ENCODE data around the gene PTCD2.
"Not testable (repeated sequence)": the region's sequence is repeated elsewhere in the genome, so short reads cannot be mapped to it uniquely, and the experiment has no call there.

The PTCD2 gene

GRCh38 chr5:72298136-72298535 is 22.0 kb upstream of the PTCD2 start:
- peak; percentile 32 for DNase-seq

DNA sequence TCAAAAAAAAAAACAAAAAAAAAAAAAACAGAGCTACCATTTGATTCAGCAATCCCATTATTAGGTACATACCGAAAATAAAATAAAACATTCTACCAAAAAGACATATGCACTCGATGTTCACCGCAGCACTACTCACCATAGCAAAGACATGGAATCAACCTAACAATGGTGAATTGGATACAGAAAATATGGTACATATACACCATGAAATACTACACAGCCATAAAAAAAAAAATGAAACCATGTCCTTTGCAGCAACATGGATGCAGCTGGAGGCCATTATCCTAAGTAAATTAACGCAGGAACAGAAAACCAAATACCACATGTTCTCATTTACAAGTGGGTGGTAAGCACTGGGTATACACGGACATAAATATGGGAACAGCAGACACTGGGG is 21.5 kb upstream of the PTCD2 start:
- no peak for DNase-seq

- peak; percentile 42 for DNase-seq
Observed at GRCh38 chr5:72300590-72301339, 19.4 kb upstream of the PTCD2 start.

DNA sequence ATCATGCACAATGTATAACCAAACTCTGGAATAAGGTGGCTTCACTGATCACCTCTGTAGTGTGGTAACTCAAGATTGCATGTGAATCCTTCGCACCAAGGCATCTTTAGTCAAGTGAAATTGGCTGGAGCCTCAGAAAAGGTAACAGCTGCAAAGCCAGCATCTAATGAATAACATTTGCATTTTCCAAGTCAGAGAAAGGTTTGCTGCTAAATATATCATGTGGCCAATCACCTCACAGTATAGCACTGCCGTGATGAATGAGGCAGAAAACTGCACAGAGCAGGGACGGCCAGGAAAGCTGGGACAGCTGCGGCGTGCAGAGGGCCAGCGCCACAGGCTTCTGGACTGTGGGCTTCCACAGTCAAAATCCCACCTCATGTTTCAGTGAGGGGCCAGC is 18.6 kb upstream of the PTCD2 start:
- no peak for DNase-seq

DNA sequence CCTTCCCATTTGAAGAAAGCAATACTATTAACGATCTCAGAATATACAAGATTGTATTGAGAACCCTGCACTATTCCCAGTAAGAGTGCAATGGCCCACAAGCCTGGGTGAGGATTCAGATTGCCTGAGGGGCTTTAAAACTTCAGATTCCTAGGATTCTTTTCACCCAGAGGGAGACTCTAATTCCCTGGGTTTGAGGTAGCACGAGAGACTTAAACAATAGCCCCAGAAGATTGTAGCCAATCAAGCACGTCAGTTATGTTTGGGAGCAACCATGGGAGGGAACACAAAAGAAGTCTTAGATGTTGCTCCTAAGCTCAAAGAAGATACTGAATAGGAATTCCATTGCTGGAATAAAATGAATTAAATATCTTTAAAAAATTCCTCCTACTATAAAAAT is 18.0 kb upstream of the PTCD2 start:
- no peak for DNase-seq

GRCh38 chr5:72305194-72306142 is 14.7 kb upstream of the PTCD2 start:
- no peak for DNase-seq

DNA sequence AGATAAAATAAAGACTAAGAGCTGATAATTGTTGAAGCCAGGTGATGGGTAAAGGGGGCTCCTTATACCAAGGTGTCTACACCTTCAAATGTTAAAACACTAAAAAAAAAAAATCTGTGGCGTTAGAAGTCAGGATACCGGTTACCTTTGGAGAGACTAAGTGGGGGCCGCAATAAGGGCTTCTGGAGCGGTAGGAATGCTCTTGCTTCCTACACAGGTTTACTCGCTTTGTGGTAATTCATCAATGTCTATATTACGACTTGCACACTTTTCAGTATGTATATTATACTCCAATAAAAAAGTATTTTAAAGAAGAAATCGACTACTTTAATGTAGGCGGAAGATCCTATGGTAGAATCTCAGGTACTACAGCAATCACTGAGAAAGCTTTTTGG is 12.6 kb upstream of the PTCD2 start:
- DNase-seq = no peak

GRCh38 chr5:72307968-72308852 is 12.0 kb upstream of the PTCD2 start:
- DNase-seq = peak; percentile 98

DNA sequence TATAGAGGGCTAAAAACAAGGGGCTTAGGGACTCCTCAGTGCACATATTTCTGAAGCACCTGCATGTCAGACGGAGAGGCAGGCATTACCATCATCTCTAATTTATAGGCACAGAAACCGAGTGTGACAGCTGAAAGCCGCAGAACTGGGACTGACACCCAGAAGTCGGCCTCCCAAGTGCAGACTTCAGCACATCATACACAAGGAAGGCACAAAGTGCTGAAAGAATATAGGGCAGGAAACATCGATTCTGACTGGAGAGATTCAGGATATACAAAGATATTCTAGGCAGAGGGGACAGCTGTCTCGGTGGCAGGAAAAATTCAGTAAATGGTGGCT is 11.4 kb upstream of the PTCD2 start:
- DNase-seq = no peak

- no peak for DNase-seq
Observed at GRCh38 chr5:72313141-72313540, 7.0 kb upstream of the PTCD2 start.

GRCh38 chr5:72314571-72315172 is 5.5 kb upstream of the PTCD2 start:
- DNase-seq = peak; percentile 92

GRCh38 chr5:72319435-72319975 is 668 bp upstream of the PTCD2 start:
- DNase-seq = not testable (repeated sequence)

GRCh38 chr5:72324189-72324825 is 4.1 kb downstream of the PTCD2 start:
- no peak for DNase-seq

GRCh38 chr5:72325566-72326305 is 5.6 kb downstream of the PTCD2 start:
- DNase-seq = no peak

GRCh38 chr5:72326306-72326649 is 6.1 kb downstream of the PTCD2 start:
- DNase-seq = no peak

DNA sequence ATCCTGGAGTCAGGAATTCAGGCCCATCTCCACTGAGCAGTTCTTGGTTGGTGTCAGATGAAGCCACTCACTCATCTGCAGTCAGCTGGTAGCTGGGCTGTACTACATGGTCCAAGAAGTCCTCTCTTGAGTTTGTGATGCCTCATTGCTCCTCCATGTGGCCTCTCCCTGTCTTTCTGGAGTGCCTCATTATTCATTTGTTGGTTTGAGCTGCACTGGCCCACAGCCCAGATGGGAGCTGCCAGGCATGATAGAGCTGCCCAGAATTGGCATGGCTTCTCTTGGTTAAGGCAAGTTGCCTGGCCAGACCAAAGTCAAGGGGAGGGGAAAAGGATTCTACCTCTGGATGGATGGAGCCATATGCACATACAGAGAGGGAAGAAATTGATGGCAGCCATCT is 8.0 kb downstream of the PTCD2 start:
- DNase-seq = peak; percentile 68

DNA sequence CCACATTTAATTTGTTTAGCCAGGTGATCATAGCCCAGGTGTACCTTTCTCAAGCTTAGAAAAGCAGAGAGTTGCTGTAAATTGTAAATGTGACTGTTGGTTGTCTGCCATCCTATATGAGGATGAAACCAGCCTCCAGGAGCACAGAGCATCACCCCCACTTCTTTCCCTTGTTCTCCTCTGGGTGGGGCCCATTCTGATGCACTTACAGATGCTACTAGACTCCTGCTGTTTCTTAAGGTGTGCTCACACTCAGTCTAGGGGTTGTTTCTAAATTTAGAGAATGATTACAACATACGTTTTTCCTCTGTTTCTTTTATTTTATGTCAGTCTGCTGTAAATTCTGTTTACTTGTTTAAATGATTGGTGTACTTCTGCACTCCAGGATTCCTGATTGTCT is 10.5 kb downstream of the PTCD2 start:
- no peak for DNase-seq

DNA sequence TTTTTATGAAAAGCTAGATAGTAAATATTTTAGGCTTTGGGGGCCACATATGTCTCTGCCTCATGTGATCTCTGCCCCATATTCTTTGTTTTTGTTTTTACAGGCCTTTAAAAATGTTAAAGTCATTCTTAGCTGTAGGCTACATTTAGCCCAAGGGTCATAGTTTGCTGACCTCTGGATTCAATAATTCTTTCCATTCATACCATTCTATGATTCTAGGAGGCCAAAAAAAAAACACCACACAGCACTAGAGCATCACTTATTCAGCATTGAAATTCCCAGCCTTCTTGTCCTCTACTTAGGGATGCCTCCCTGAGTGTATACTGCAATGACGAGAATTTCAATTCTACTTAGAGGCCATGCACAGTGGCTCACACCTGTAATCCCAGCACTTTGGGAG is 17.0 kb downstream of the PTCD2 start:
- no peak for DNase-seq

GRCh38 chr5:72338689-72339209 is 18.6 kb downstream of the PTCD2 start:
- no peak for DNase-seq

GRCh38 chr5:72346398-72346797 is 26.2 kb downstream of the PTCD2 start:
- no peak for DNase-seq

- no peak for DNase-seq
Observed at GRCh38 chr5:72347801-72348308, 27.7 kb downstream of the PTCD2 start.
